K562 (cell line): Measurements from ENCODE around the gene SPNS2. TPM values are rescaled to one million over a fixed set of nuclear protein-coding genes. Genes with fewer than 3 reads are reported as not detected.

Experiments used
- CBX1 ChIP-seq: sonication (generic); IDR thresholded peaks from 2 replicates; pipeline ENCODE4 v1.6.1; 2016; ENCODE audit warnings: antibody characterized with exemption, low read depth, mild to moderate bottlenecking
- GATAD2A ChIP-seq: fragments of 450-650 bp; IDR thresholded peaks from 2 replicates; pipeline ENCODE4 v1.6.1; 2017
- HIVEP1 ChIP-seq: fragments of 250-450 bp; sonication (Bioruptor Pico); IDR thresholded peaks from 2 replicates; pipeline ENCODE4 v1.4.0; 2020; ENCODE audit warnings: mild to moderate bottlenecking
- HMG20A ChIP-seq: fragments of 450-650 bp; formaldehyde crosslinking; conservative IDR thresholded peaks from 2 replicates; pipeline ENCODE4 v1.4.0; 2020; ENCODE audit warnings: mild to moderate bottlenecking, mixed read lengths
- MGA ChIP-seq: fragments of 450-650 bp; IDR thresholded peaks from 2 replicates; pipeline ENCODE4 v1.6.1; 2016; ENCODE audit warnings: mild to moderate bottlenecking, moderate library complexity
- NELFE ChIP-seq: IDR thresholded peaks from 2 replicates; pipeline ENCODE4 v1.6.1; 2011; ENCODE audit warnings: mild to moderate bottlenecking; ENCODE audit not compliant: insufficient read depth, insufficient read length
- RBM14 ChIP-seq: fragments of 200-400 bp; formaldehyde crosslinking; IDR thresholded peaks from 2 replicates; pipeline ENCODE4 v1.6.1; 2018; ENCODE audit warnings: low read depth, mild to moderate bottlenecking, low read length, moderate library complexity, borderline replicate concordance; ENCODE audit not compliant: insufficient read depth
- YBX1 ChIP-seq: fragments of 450-650 bp; IDR thresholded peaks from 2 replicates; pipeline ENCODE4 v1.7.1; 2016; ENCODE audit warnings: mild to moderate bottlenecking
- ZNF586 ChIP-seq: fragments of 450-650 bp; formaldehyde crosslinking; conservative IDR thresholded peaks from 2 replicates; pipeline ENCODE4 v1.4.0; 2020; ENCODE audit warnings: mild to moderate bottlenecking, moderate library complexity
- ZNF785 ChIP-seq: fragments of 250-450 bp; sonication (Bioruptor Pico); IDR thresholded peaks from 2 replicates; pipeline ENCODE4 v1.4.0; 2020; ENCODE audit warnings: mild to moderate bottlenecking
- ZZZ3 ChIP-seq: fragments of 450-650 bp; IDR thresholded peaks from 2 replicates; pipeline ENCODE4 v1.6.1; 2016; ENCODE audit warnings: antibody characterized with exemption, mild to moderate bottlenecking, moderate library complexity
- polyA plus RNA-seq, 8 experiments: library from polyadenylated mRNA; depleted of rRNA in 4 of 8; stranded (reverse) in 5 of 8; unstranded in 3 of 8; fragments of >200 nt; fragmentation: Nextera tagmentation in 2 of 8; fragmentation: Illumina TruSeq in 1 of 8; extraction: Ambion mirVana in 2 of 8; extraction: Trizol in 1 of 8; gene quantifications; 2 replicates each; pipeline versions ENCODE4 v1.2.1 to v1.2.3, GENCODE V29; 2011 to 2014; ENCODE audit warnings: inconsistent platforms in 1 of 8, missing spikeins in 1 of 8
- total RNA-seq, 7 experiments: library from RNA; depleted of rRNA in 6 of 7; stranded (reverse); fragments of >200 nt in 6 of 7; fragmentation: Illumina TruSeq in 2 of 7; extraction: Trizol in 2 of 7; gene quantifications; 2 replicates each; pipeline versions ENCODE4 v1.2.1 to v1.2.3, GENCODE V29; 2011 to 2021; ENCODE audit warnings: low replicate concordance in 1 of 7

The SPNS2 gene
- total and polyA plus RNA-seq, 9 of the 15 experiments (the other 6 are each of a cell fraction or from before 2014, with no cell fraction given) = 0.06 TPM; not detected in 8

DNA sequence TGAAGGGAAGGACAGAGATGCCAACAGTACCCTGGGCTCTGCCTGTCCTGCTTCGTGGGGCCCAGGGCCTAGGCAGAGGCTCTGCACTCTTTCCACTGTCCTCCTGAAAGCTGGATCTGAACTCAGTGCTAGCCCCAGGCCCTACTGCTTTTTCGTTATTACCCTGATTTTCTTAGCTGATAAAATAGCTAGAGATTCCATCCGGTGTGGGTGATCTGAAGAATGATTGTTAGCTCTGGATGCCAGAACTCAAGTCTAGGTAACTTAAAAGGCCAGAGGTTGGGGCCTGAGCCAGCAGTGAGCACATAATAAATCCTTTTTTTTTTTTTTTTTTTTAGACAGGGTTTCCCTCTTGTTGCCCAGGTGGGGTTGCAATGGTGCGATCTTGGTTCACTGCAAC, 58.3 kb downstream of the SPNS2 start (continued):
- no peak for TF ChIP-seq RBM14
- no peak for TF ChIP-seq HMG20A (CRISPR knock-in tag)
- no peak for TF ChIP-seq NELFE
- TF ChIP-seq YBX1 = no peak
- TF ChIP-seq HIVEP1 (CRISPR knock-in tag) = no peak
- TF ChIP-seq ZNF586 = no peak
- TF ChIP-seq CBX1 = no peak
- TF ChIP-seq MGA = no peak
- TF ChIP-seq GATAD2A = no peak
- TF ChIP-seq ZNF785 (CRISPR knock-in tag) = no peak
- no peak for TF ChIP-seq ZZZ3
